NOMO-1 treated with dmso at 0.1 percent for 144 hours (cell line): ENCODE measurements around the gene FBXL3.
"Not testable (repeated sequence)": the region's sequence is repeated elsewhere in the genome, so short reads cannot be mapped to it uniquely, and the experiment has no call there.

Experiments used
- DNase-seq: peaks from one replicate; lab custom pipeline; 2025; ENCODE audit not compliant: unreplicated experiment; lab: John Stamatoyannopoulos, UW

Gene FBXL3

GRCh38 chr13:76983676-76984075 lies 43.3 kb downstream of the FBXL3 start:
- DNase-seq = no peak

- no peak for DNase-seq
Measured at GRCh38 chr13:76982061-76982460, 44.9 kb downstream of the FBXL3 start.

- DNase-seq = peak; percentile 34
Measured at GRCh38 chr13:76980075-76980718, 46.8 kb downstream of the FBXL3 start.

- DNase-seq = no peak
Measured at GRCh38 chr13:76976929-76977328, 50.0 kb downstream of the FBXL3 start.

- DNase-seq = no peak
Measured at GRCh38 chr13:76976490-76976889, 50.5 kb downstream of the FBXL3 start.

- DNase-seq = no peak
Measured at GRCh38 chr13:76975863-76976262, 51.1 kb downstream of the FBXL3 start.

GRCh38 chr13:76974618-76974975 lies 52.4 kb downstream of the FBXL3 start:
- no peak for DNase-seq

- DNase-seq = no peak
Measured at GRCh38 chr13:76973920-76974617, 52.9 kb downstream of the FBXL3 start.

- no peak for DNase-seq
Measured at GRCh38 chr13:76971851-76972829, 54.8 kb downstream of the FBXL3 start.

GRCh38 chr13:76971215-76971614 lies 55.7 kb downstream of the FBXL3 start:
- no peak for DNase-seq

GRCh38 chr13:76969488-76970365 lies 57.2 kb downstream of the FBXL3 start:
- DNase-seq = no peak

GRCh38 chr13:76968041-76968440 lies 58.9 kb downstream of the FBXL3 start:
- DNase-seq = no peak

GRCh38 chr13:76967031-76967430 lies 59.9 kb downstream of the FBXL3 start:
- no peak for DNase-seq

- no peak for DNase-seq
Measured at GRCh38 chr13:76965759-76966421, 61.1 kb downstream of the FBXL3 start.

- not testable (repeated sequence) for DNase-seq
Measured at GRCh38 chr13:76959734-76960133, 67.2 kb downstream of the FBXL3 start.

- DNase-seq = no peak
Measured at GRCh38 chr13:76958841-76959432, 68.0 kb downstream of the FBXL3 start.

GRCh38 chr13:76955661-76956060 lies 71.3 kb downstream of the FBXL3 start:
- DNase-seq = no peak
